ENCODE data around the gene SLC39A8. TPM values are rescaled to one million over a fixed set of nuclear protein-coding genes. Genes with fewer than 3 reads are reported as not detected.
"Not testable (repeated sequence)": the region's sequence is repeated elsewhere in the genome, so short reads cannot be mapped to it uniquely, and the experiment has no call there.

SLC39A8 gene
- total RNA-seq, 2 donors from 2014 or later: 13.4 to 24.8 TPM

GRCh38 chr4:102252171-102252570, 93.1 kb downstream of the SLC39A8 start:
- DNase-seq (ENCODE audit: low spot score): no peak
- intact Hi-C loops (cut with DNase I): no loop called here

GRCh38 chr4:102250341-102250740, 94.9 kb downstream of the SLC39A8 start:
- intact Hi-C loops (cut with DNase I): no loop called here
- DNase-seq (ENCODE audit: low spot score): no peak

GRCh38 chr4:102247041-102247440, 98.2 kb downstream of the SLC39A8 start:
- intact Hi-C loops (cut with DNase I): no loop called here
- DNase-seq (ENCODE audit: low spot score): no peak

GRCh38 chr4:102246416-102246815, 98.9 kb downstream of the SLC39A8 start:
- DNase-seq (ENCODE audit: low spot score): no peak
- intact Hi-C loops (cut with DNase I): no loop called here

GRCh38 chr4:102244878-102245535, 100.3 kb downstream of the SLC39A8 start:
- DNase-seq (ENCODE audit: low spot score): no peak
- intact Hi-C loops (cut with DNase I): no loop called here

GRCh38 chr4:102243296-102243695, 102.0 kb downstream of the SLC39A8 start:
- DNase-seq (ENCODE audit: low spot score); intact Hi-C loops (cut with DNase I): not testable (repeated sequence)

- intact Hi-C loops (cut with DNase I): no loop called here
- no peak for DNase-seq (ENCODE audit: low spot score)
Measured at GRCh38 chr4:102234243-102234838, 110.9 kb downstream of the SLC39A8 start.

- intact Hi-C loops (cut with DNase I): no loop called here
- no peak for DNase-seq (ENCODE audit: low spot score)
Measured at GRCh38 chr4:102230194-102230593, 115.1 kb downstream of the SLC39A8 start.

- intact Hi-C loops (cut with DNase I): no loop called here
- DNase-seq (ENCODE audit: low spot score): no peak
Measured at GRCh38 chr4:102227388-102227787, 117.9 kb downstream of the SLC39A8 start.

GRCh38 chr4:102223461-102223860, 121.8 kb downstream of the SLC39A8 start:
- intact Hi-C loops (cut with DNase I): no loop called here
- DNase-seq (ENCODE audit: low spot score): no peak

- intact Hi-C loops (cut with DNase I): no loop called here
- no peak for DNase-seq (ENCODE audit: low spot score)
Measured at GRCh38 chr4:102222838-102223409, 122.4 kb downstream of the SLC39A8 start.

- DNase-seq (ENCODE audit: low spot score): no peak
- intact Hi-C loops (cut with DNase I): no loop called here
Measured at GRCh38 chr4:102219129-102219528, 126.2 kb downstream of the SLC39A8 start.

GRCh38 chr4:102218656-102219055, 126.6 kb downstream of the SLC39A8 start:
- intact Hi-C loops (cut with DNase I): no loop called here
- no peak for DNase-seq (ENCODE audit: low spot score)

- intact Hi-C loops (cut with DNase I): no loop called here
Measured at GRCh38 chr4:102217775-102218355, 127.4 kb downstream of the SLC39A8 start.

GRCh38 chr4:102217345-102217744, 127.9 kb downstream of the SLC39A8 start:
- intact Hi-C loops (cut with DNase I): no loop called here
- no peak for DNase-seq (ENCODE audit: low spot score)

More at GRCh38 chr4:102217775-102218355, 127.4 kb downstream of the SLC39A8 start:
- DNase-seq (ENCODE audit: low spot score): no peak

GRCh38 chr4:102216666-102217065, 128.6 kb downstream of the SLC39A8 start:
- no peak for DNase-seq (ENCODE audit: low spot score)
- intact Hi-C loops (cut with DNase I): no loop called here

GRCh38 chr4:102213031-102213430, 132.3 kb downstream of the SLC39A8 start:
- intact Hi-C loops (cut with DNase I): no loop called here
- no peak for DNase-seq (ENCODE audit: low spot score)
